ENCODE data around the gene AUNIP.

GRCh38 chr1:25879675-25880074 lies 20.4 kb upstream of the AUNIP start:
- no peak for TF ChIP-seq CTCF (conservative IDR thresholded peaks at IDR 0.05 in 1 of 2, IDR thresholded peaks at IDR 0.05 in 1 of 2; ENCODE audit: extremely low read depth in 1 of 2, insufficient read depth in 1 of 2, low read depth in 1 of 2, low read length in 2 of 2)
- TF ChIP-seq EZH2 (IDR thresholded peaks at IDR 0.05; ENCODE audit: borderline replicate concordance, low read length): no peak
